ENCODE results near the gene KIF20B.

Gene KIF20B

GRCh38 chr10:89701242-89702120 is at the start of gene KIF20B:
TSS of gene KIF20B (plus strand) at chr10:89701590. CDS start at chr10:89705295, 3,705 bp downstream.
- peak; percentile 43 for TF ChIP-seq CTCF (IDR thresholded peaks at IDR 0.05; ENCODE audit: low read depth, low read length)
- peak; percentile 87 for DNase-seq (ENCODE audit: extremely low read depth, low read depth)

- no peak for DNase-seq (ENCODE audit: extremely low read depth, low read depth)
- TF ChIP-seq CTCF (IDR thresholded peaks at IDR 0.05; ENCODE audit: low read depth, low read length): no peak
Measured at GRCh38 chr10:89651916-89652573, 49.3 kb upstream of the KIF20B start.

- no peak for DNase-seq (ENCODE audit: extremely low read depth, low read depth)
- no peak for TF ChIP-seq CTCF (IDR thresholded peaks at IDR 0.05; ENCODE audit: low read depth, low read length)
Measured at GRCh38 chr10:89652806-89653370, 48.5 kb upstream of the KIF20B start.

- no peak for DNase-seq (ENCODE audit: extremely low read depth, low read depth)
- TF ChIP-seq CTCF (IDR thresholded peaks at IDR 0.05; ENCODE audit: low read depth, low read length): no peak
Measured at GRCh38 chr10:89653410-89653869, 48.0 kb upstream of the KIF20B start.

- TF ChIP-seq CTCF (IDR thresholded peaks at IDR 0.05; ENCODE audit: low read depth, low read length): no peak
- no peak for DNase-seq (ENCODE audit: extremely low read depth, low read depth)
Measured at GRCh38 chr10:89655722-89656121, 45.7 kb upstream of the KIF20B start.

GRCh38 chr10:89657302-89657701 is 44.1 kb upstream of the KIF20B start:
- TF ChIP-seq CTCF (IDR thresholded peaks at IDR 0.05; ENCODE audit: low read depth, low read length): no peak

More at GRCh38 chr10:89657302-89657701, 44.1 kb upstream of the KIF20B start:
- no peak for DNase-seq (ENCODE audit: extremely low read depth, low read depth)

All from AG09319 (cell line).